ENCODE data around the gene DTNBP1. TPM values are rescaled to one million over a fixed set of nuclear protein-coding genes. Genes with fewer than 3 reads are reported as not detected.
"Not testable (repeated sequence)": the region's sequence is repeated elsewhere in the genome, so short reads cannot be mapped to it uniquely, and the experiment has no call there.

Gene DTNBP1
- total RNA-seq, 2 donors from 2014 or later: 9.0 to 14.1 TPM

GRCh38 chr6:15549371-15549770 is 113.5 kb downstream of the DTNBP1 start:
- no peak for TF ChIP-seq POLR2A (IDR thresholded peaks at IDR 0.05)
- no peak for TF ChIP-seq CTCF (IDR thresholded peaks at IDR 0.05)
- no peak for TF ChIP-seq POLR2AphosphoS5 (IDR thresholded peaks at IDR 0.05)
- no peak overlapping the region for H3K4me3 ChIP-seq
- H3K27me3 ChIP-seq (replicated peaks; ENCODE audit: insufficient read depth): no peaks in the 10 kb centered on the region
- no peaks in the 10 kb centered on the region for H3K4me1 ChIP-seq (replicated peaks)
- WGBS: 82% methylated on average over 14 of the region's 14 CpGs
- H3K9me3 ChIP-seq: no peaks in the 10 kb centered on the region
- H3K36me3 ChIP-seq: no peaks in the 10 kb centered on the region
- DNase-seq (ENCODE audit: low spot score): no peak
- intact Hi-C loops (cut with DNase I): no loop called here
- no peak overlapping the region for H3K27ac ChIP-seq

GRCh38 chr6:15547400-15547799 is 115.4 kb downstream of the DTNBP1 start:
- intact Hi-C loops (cut with DNase I): no loop called here
- TF ChIP-seq POLR2A (IDR thresholded peaks at IDR 0.05): no peak
- no peak for TF ChIP-seq POLR2AphosphoS5 (IDR thresholded peaks at IDR 0.05)
- no peak for TF ChIP-seq CTCF (IDR thresholded peaks at IDR 0.05)
- DNase-seq (ENCODE audit: low spot score): no peak

GRCh38 chr6:15546591-15546990 is 116.2 kb downstream of the DTNBP1 start:
- Histone ChIP-seq H3K4me1 (replicated peaks) (no peaks in the 10 kb centered on the region), H3K27ac (no peak overlapping the region), H3K9me3 (no peaks in the 10 kb centered on the region), H3K27me3 (replicated peaks; ENCODE audit: insufficient read depth) (no peaks in the 10 kb centered on the region), H3K36me3 (no peaks in the 10 kb centered on the region), H3K4me3 (no peak overlapping the region)
- no peak for DNase-seq (ENCODE audit: low spot score)
- intact Hi-C loops (cut with DNase I): no loop called here
- TF ChIP-seq CTCF (IDR thresholded peaks at IDR 0.05) (no peak), POLR2AphosphoS5 (IDR thresholded peaks at IDR 0.05) (no peak), POLR2A (IDR thresholded peaks at IDR 0.05) (no peak)
- WGBS: 95% methylated on average over 5 of the region's 5 CpGs

More at GRCh38 chr6:15547400-15547799, 115.4 kb downstream of the DTNBP1 start:
- H3K27ac ChIP-seq: no peak overlapping the region
- H3K36me3 ChIP-seq: no peaks in the 10 kb centered on the region
- WGBS: 85% methylated on average over 5 of the region's 5 CpGs
- no peaks in the 10 kb centered on the region for H3K4me1 ChIP-seq (replicated peaks)
- H3K9me3 ChIP-seq: no peaks in the 10 kb centered on the region
- H3K27me3 ChIP-seq (replicated peaks; ENCODE audit: insufficient read depth): no peaks in the 10 kb centered on the region
- no peak overlapping the region for H3K4me3 ChIP-seq

- whole genome bisulfite sequencing: 87% methylated on average over 4 of the region's 4 CpGs
- Histone ChIP-seq H3K27ac (no peak overlapping the region), H3K27me3 (replicated peaks; ENCODE audit: insufficient read depth) (no peaks in the 10 kb centered on the region), H3K4me3 (no peak overlapping the region), H3K36me3 (no peaks in the 10 kb centered on the region), H3K9me3 (no peaks in the 10 kb centered on the region), H3K4me1 (replicated peaks) (no peaks in the 10 kb centered on the region)
- DNase-seq (ENCODE audit: low spot score): no peak
- TF ChIP-seq CTCF (IDR thresholded peaks at IDR 0.05) (no peak), POLR2AphosphoS5 (IDR thresholded peaks at IDR 0.05) (no peak), POLR2A (IDR thresholded peaks at IDR 0.05) (no peak)
- intact Hi-C loops (cut with DNase I): no loop called here
Observed at GRCh38 chr6:15544321-15544900, 118.4 kb downstream of the DTNBP1 start.

- H3K4me1 ChIP-seq (replicated peaks); H3K9me3 ChIP-seq; H3K36me3 ChIP-seq; H3K4me3 ChIP-seq; H3K27me3 ChIP-seq (replicated peaks; ENCODE audit: insufficient read depth); H3K27ac ChIP-seq; intact Hi-C loops (cut with DNase I); DNase-seq (ENCODE audit: low spot score): not testable (repeated sequence)
- 91% methylated on average over 5 of the region's 5 CpGs for WGBS
Observed at GRCh38 chr6:15543332-15543917, 119.4 kb downstream of the DTNBP1 start.

Data from prostate gland (tissue), 2 donors.